Heart left ventricle (tissue), 13 donors: ENCODE measurements around the gene ABHD1.

ENCODE experiments used
- CTCF ChIP-seq, 12 donors: fragments of 200-600 bp; sonication (generic) in 4 of 12; IDR thresholded peaks; one replicate each; pipeline versions ENCODE4 v1.5.0 to v1.8.0; 2018 to 2022; ENCODE audit warnings: antibody characterized with exemption in 12 of 12, mild to moderate bottlenecking in 5 of 12
- POLR2A ChIP-seq, 2 donors: fragments of 450-650 bp; IDR thresholded peaks; one replicate each; pipeline ENCODE4 v1.6.1; 2017; ENCODE audit warnings: antibody characterized with exemption in 2 of 2, mild to moderate bottlenecking in 2 of 2, moderate library complexity in 2 of 2
- donor health status: ischemic (EF 13 %, LVEDD 7.1; RV severe dilation, severe dysfunction).
- donor health status: DM: no; HTN: yes; CAD: no.
- donor health status: DM: no; HTN: no; CAD: no.
- donor health status: ischemic (EF 25% LVEDD 6.9; RV normal size, moderate dysfunction).
- donor health status: ischemic (EF 25% LVEDD 5.7; RV mildly dilated, moderate dysfunction).
- donor health status: ischemic (EF 35%, LVEDD 5.7; RV mildly dilated, moderate dysfunction).
- donor health status: nonischemic (EF 11% LVEDD 7.7; RV severe dilation, severe dysfunction).
- donor health status: DM: yes; HTN: yes; CAD: no.
- donor health status: PGD.
- donor health status: ischemic (EF 29% LVEDD 5.4; RV normal size, mild dysfunction).
- donor health status: nonischemic (EF 23%, LVEDD 6.1; RV moderate dilation, normal function).

- TF ChIP-seq CTCF (IDR thresholded peaks at IDR 0.05) (no peak), POLR2A (IDR thresholded peaks at IDR 0.05) (no peak)
Observed at GRCh38 chr2:27096748-27097297, 26.8 kb upstream of the ABHD1 start.
